MM.1S (cell line): ENCODE data around the gene PRELID3B.
"Not testable (repeated sequence)": the region's sequence is repeated elsewhere in the genome, so short reads cannot be mapped to it uniquely, and the experiment has no call there.

Source experiments
- CTCF ChIP-seq: fragments of 300-600 bp; sonication (generic); IDR thresholded peaks from 2 replicates; pipeline ENCODE4 v1.5.1; 2016; ENCODE audit warnings: antibody characterized with exemption, low read length, mixed read lengths
- EZH2 ChIP-seq: fragments of 300-600 bp; sonication (generic); optimal IDR thresholded peaks from 2 replicates; pipeline ENCODE3; 2017; ENCODE audit warnings: low read depth, mild to moderate bottlenecking, antibody characterized with exemption, low read length, mixed read lengths

DNA sequence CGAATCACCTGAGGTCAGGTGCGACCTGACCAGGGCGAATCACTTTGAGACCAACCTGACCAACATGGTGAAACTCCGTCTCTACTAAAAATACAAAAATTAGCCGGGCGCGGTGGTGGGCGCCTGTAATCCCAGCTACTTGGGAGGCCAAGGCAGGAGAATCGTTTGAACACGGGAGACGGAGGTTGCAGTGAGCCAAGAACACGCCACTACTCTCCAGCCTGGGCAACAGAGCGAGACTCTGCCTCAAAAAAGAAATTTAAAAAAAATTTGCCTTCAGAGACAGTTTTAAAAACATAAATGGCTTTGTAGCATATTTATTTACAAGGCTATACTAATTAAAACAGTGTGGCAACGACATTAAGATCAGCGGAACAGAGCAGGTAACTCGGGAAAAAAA is 1.1 kb downstream of the PRELID3B start:
- not testable (repeated sequence) for TF ChIP-seq CTCF, EZH2
